GM12878 (cell line): ENCODE measurements around the gene BBS1.

ENCODE experiments used
- EZH2 ChIP-seq: IDR thresholded peaks from 2 replicates; pipeline ENCODE4 v1.6.1; 2012; ENCODE audit warnings: low read depth, mild to moderate bottlenecking, control low read depth, inconsistent platforms, low read length, borderline replicate concordance; ENCODE audit not compliant: control insufficient read depth
- KLF5 ChIP-seq: fragments of 450-650 bp; IDR thresholded peaks from 2 replicates; pipeline ENCODE4 v1.6.1; 2014; ENCODE audit warnings: mild to moderate bottlenecking; ENCODE audit not compliant: partially characterized antibody
- PML ChIP-seq: IDR thresholded peaks from 2 replicates; pipeline ENCODE4 v1.6.1; 2012; ENCODE audit warnings: low read length, inconsistent platforms
- POLR2A ChIP-seq: IDR thresholded peaks from 2 replicates; pipeline ENCODE4 v1.6.1; 2011; ENCODE audit warnings: low read depth, mild to moderate bottlenecking, low read length
- TAF1 ChIP-seq: IDR thresholded peaks from 2 replicates; pipeline ENCODE4 v1.6.1; 2011; ENCODE audit warnings: mild to moderate bottlenecking, low read depth, low read length, borderline replicate concordance
- TCF3 ChIP-seq: IDR thresholded peaks from 2 replicates; pipeline ENCODE4 v1.6.1; 2012; ENCODE audit warnings: low read depth, mild to moderate bottlenecking, low read length, borderline replicate concordance; ENCODE audit not compliant: insufficient read depth
- ZNF274 ChIP-seq: IDR thresholded peaks from one replicate; pipeline ENCODE4 v1.8.0; 2011; ENCODE audit not compliant: insufficient read length, insufficient read depth

GRCh38 chr11:66546368-66546965 is 36.0 kb downstream of the BBS1 start, which contains the start of gene ACTN3:
- no peak for TF ChIP-seq EZH2
- TF ChIP-seq TCF3: no peak
- no peak for TF ChIP-seq ZNF274
- TF ChIP-seq POLR2A: no peak
- no peak for TF ChIP-seq TAF1
- no peak for TF ChIP-seq PML
- TF ChIP-seq KLF5: no peak
